ENCODE measurements around the gene TKTL1.
"Not testable (repeated sequence)": the region's sequence is repeated elsewhere in the genome, so short reads cannot be mapped to it uniquely, and the experiment has no call there.

TKTL1 gene

DNA sequence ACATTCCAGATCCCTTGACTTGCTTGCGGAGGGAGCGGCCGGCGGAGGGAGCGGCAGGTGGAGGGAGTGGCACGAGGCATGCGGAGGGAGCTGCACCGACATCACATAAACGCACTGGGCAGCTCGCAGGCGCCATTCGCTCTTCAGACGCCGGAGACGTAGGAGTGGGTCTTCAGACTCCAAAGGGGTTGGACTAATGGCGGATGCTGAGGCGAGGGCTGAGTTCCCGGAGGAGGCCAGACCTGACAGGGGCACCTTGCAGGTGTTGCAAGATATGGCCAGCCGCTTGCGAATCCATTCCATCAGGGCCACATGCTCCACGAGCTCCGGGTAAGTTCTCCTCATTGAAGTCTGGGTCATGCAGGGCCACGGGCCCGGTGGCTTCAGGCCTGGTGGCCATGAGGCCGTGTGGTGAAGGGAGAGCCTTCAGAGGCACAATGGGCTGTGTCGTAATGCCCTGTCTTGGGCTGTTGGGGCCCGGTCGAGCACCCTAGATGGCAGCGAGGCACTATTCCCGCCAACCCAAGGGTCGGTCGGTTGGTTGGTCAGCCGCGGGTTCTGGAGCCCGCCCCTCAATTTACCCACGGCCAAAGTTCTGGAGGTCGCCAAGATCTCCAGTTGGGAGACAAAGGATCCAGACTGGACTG, at the start of gene TKTL1:
Gene TKTL1, plus strand, starts transcription at position 132 of the 647 bp plus-strand sequence. Its CDS starts 65 bp downstream, at position 197.
- no peak for TF ChIP-seq ZFX (IDR thresholded peaks at IDR 0.05)
- TF ChIP-seq, protein P1, sequence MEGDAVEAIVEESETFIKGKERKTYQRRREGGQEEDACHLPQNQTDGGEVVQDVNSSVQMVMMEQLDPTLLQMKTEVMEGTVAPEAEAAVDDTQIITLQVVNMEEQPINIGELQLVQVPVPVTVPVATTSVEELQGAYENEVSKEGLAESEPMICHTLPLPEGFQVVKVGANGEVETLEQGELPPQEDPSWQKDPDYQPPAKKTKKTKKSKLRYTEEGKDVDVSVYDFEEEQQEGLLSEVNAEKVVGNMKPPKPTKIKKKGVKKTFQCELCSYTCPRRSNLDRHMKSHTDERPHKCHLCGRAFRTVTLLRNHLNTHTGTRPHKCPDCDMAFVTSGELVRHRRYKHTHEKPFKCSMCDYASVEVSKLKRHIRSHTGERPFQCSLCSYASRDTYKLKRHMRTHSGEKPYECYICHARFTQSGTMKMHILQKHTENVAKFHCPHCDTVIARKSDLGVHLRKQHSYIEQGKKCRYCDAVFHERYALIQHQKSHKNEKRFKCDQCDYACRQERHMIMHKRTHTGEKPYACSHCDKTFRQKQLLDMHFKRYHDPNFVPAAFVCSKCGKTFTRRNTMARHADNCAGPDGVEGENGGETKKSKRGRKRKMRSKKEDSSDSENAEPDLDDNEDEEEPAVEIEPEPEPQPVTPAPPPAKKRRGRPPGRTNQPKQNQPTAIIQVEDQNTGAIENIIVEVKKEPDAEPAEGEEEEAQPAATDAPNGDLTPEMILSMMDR (conservative IDR thresholded peaks at IDR 0.05) = no peak
- no peak within 1 kb of the TSS for H3K27ac ChIP-seq

- H3K27ac ChIP-seq = not testable (repeated sequence)
Observed at GRCh38 chrX:154247377-154248045, 48.1 kb upstream of the TKTL1 start.

DNA sequence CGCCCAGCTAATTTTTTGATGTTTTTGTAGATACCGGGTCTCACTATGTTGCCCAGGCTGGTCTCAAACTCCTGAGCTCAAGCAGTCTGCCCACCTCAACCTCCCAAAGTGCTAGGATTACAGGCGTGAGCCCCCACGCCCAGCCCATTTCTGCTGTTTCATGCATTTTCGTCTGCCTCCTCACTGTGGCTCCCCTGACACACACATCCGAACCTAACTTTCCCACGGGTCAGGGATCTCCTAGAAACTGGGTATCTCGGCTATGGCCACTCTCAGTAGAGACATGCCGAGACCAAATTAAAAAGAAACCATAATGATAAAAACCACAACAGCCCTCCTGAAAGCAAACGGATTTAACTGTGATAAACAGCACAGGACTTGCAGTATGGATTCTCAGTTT, 47.5 kb upstream of the TKTL1 start:
- not testable (repeated sequence) for H3K27ac ChIP-seq

- H3K27ac ChIP-seq = not testable (repeated sequence)
Observed at GRCh38 chrX:154257282-154257681, 38.3 kb upstream of the TKTL1 start, which contains the start of gene OPN1MW3. Gene OPN1MW3 (plus strand): TSS chrX:154257582. CDS start chrX:154257620, 38 bp downstream.

DNA sequence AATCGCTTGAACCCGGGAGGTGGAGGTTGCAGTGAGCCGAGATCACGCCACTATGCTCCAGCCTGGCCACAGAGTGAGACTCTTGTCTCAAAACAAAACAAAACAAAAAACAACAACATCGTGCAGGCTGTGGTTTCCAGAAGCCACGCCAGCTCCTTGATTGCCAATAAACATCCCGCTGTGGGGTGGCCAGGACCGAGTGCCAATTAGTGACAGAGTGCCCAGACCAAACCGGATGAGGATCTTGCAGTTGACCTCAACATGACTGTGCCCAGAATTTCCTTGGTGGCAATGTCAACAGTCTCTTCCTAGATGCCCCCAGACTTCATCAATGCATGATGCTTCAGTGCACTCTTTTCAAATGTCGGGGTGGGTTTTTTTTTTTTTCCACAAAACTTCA, 36.9 kb upstream of the TKTL1 start:
- H3K27ac ChIP-seq = not testable (repeated sequence)

DNA sequence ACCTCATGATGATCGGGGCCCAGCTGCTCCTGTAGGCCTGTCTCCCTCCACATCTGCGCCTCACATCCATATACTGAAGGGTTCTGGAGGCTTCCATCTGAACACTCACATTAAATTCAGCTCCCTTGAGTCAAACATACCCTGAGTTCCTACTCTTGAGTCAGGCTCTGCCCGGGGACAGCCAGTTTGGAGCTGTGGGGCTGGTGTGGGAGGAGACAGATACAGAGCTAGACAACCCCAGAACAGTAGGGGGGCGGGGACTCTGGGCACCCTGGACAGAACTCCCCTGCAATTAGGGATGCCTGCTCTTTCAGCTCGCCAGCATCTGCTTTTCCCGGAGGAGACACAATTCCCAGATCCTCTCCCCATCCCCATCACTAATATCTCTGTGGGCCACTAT, 32.5 kb upstream of the TKTL1 start:
- H3K27ac ChIP-seq = not testable (repeated sequence)

GRCh38 chrX:154269245-154269644, 26.4 kb upstream of the TKTL1 start:
- H3K27ac ChIP-seq = not testable (repeated sequence)

DNA sequence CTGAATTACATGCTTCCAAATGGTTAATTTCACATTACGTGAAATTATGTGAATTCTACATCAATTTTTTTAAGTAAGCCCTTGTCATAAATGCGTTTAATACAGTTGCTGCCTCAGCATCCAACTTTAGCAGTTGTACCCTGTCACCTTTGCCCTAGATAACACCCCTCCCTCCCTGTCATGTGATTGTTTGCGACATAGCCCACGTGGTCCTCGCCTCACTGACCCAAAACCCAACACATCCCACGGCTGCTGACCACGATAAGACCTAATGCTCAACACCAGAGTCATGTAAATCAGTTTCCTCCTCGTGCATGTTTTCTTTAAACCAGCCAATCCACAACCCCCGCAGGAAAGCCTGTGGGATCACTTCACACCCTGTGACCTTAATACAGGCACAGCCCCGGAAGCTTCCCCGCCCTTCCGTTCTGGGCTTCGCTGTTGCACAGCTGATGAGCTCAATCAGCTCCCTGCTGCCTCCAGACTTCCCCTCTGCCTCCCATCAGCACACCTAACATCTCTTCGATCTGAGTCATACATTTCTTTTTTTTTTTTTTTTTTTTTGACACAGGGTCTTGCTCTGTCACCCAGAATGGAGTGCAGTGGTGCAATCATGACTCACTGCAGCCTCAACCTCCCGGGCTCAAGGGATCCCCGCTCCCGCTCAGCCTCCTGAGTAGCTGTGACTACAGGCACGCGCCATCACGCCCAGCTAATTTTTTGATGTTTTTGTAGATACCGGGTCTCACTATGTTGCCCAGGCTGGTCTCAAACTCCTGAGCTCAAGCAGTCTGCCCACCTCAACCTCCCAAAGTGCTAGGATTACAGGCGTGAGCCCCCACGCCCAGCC, 10.9 kb upstream of the TKTL1 start:
- H3K27ac ChIP-seq = not testable (repeated sequence)

GRCh38 chrX:154286406-154286805, 9.2 kb upstream of the TKTL1 start:
- not testable (repeated sequence) for H3K27ac ChIP-seq

DNA sequence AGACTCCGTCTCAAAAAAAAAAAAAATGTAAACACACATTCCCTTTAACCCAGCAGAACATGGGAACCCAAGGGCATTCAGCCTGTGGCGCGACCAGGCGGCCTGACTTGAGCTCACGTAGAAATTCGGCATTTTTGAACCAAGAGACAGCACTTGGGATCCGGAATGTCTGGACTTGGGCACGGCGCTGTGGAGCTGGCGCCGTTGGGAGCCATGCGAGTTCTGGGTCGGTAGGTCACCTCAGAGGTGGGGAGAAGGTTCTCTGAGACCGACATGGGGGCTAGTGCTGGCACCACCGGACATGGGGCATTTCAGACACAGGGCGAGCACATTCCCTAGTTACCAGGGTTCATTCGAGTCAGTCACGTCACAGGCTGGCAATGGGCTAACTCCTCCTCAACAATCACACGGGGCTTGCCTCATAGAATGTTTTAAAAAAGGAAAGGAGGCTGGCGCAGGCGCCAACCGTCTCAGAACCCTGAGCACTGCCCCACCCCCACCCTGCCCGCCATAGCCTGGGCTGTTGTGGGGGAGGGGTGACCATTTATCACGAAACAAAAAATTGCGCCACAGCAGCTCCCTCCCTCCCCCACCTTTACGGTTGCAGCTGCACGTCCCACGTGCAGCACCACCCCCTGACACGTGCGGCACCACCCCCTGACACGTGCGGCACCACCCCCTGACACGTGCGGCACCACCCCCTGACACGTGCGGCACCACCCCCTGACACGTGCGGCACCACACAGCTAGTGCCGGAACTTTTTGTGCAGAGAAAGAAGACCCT, 612 bp upstream of the TKTL1 start, which contains the start of gene TEX28:
Gene TEX28, minus strand, starts transcription at position 334 of the 784 bp plus-strand sequence. CDS start 3,007 bp downstream, outside the sequence.
- TF ChIP-seq, protein P1 (conservative IDR thresholded peaks at IDR 0.05) = no peak
- no peak for TF ChIP-seq ZFX (IDR thresholded peaks at IDR 0.05)

DNA sequence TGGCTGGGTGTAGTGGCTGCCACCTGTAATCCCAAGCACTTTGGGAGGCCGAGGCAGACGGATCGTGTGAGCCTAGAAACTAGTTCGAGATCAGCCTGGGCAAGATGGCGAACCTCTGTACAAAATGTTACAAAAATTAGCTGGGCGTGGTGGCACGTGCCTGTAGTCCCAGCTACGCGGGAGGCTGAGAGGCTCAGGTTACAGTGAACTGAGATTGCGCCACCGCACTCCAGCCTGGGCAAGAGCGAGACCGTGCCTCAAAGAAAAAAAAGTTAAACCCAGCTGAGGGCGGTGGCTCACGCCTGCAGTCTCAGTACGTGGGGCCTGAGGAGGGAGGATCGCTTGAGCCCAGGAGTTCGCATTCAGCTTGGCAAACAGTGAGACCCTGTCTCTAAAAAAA, 1.1 kb downstream of the TKTL1 start:
- TF ChIP-seq, protein P1 (conservative IDR thresholded peaks at IDR 0.05) = no peak
- TF ChIP-seq ZFX (IDR thresholded peaks at IDR 0.05) = no peak
- no peak overlapping the region for H3K27ac ChIP-seq

More for the DNA sequence above, 612 bp upstream of the TKTL1 start, which contains the start of gene TEX28:
- H3K27ac ChIP-seq = no peak within 1 kb of the TSS
